Islet precursor cell (in vitro differentiated cells): ENCODE results near the gene ITIH3.

Experiments used
- DNase-seq: peaks from one replicate; pipeline ENCODE4 v3.0.0-alpha.2; 2018

ITIH3 gene

GRCh38 chr3:52795298-52795900 is 803 bp downstream of the ITIH3 start:
- DNase-seq: no peak

GRCh38 chr3:52796411-52796810 is 1.8 kb downstream of the ITIH3 start:
- DNase-seq: no peak

GRCh38 chr3:52798376-52798977 is 3.9 kb downstream of the ITIH3 start:
- no peak for DNase-seq

GRCh38 chr3:52798978-52799476 is 4.4 kb downstream of the ITIH3 start:
- DNase-seq: peak; percentile 73

- DNase-seq: no peak
Measured at GRCh38 chr3:52800079-52800478, 5.5 kb downstream of the ITIH3 start.

GRCh38 chr3:52801839-52802238 is 7.2 kb downstream of the ITIH3 start:
- DNase-seq: no peak

- no peak for DNase-seq
Measured at GRCh38 chr3:52805270-52806039, 10.9 kb downstream of the ITIH3 start.

- no peak for DNase-seq
Measured at GRCh38 chr3:52809149-52809548, 14.6 kb downstream of the ITIH3 start.

GRCh38 chr3:52809662-52810377 is 15.2 kb downstream of the ITIH3 start:
- no peak for DNase-seq

GRCh38 chr3:52810923-52811322 is 16.3 kb downstream of the ITIH3 start:
- no peak for DNase-seq

GRCh38 chr3:52811452-52812011 is 16.9 kb downstream of the ITIH3 start:
- DNase-seq: no peak

GRCh38 chr3:52813810-52814209 is 19.2 kb downstream of the ITIH3 start:
- DNase-seq: no peak

GRCh38 chr3:52816199-52816598 is 21.6 kb downstream of the ITIH3 start:
- DNase-seq: no peak

- DNase-seq: no peak
Measured at GRCh38 chr3:52816654-52817053, 22.1 kb downstream of the ITIH3 start.

- no peak for DNase-seq
Measured at GRCh38 chr3:52817221-52817620, 22.6 kb downstream of the ITIH3 start.

- no peak for DNase-seq
Measured at GRCh38 chr3:52817860-52818259, 23.3 kb downstream of the ITIH3 start.

- DNase-seq: no peak
Measured at GRCh38 chr3:52819936-52820335, 25.3 kb downstream of the ITIH3 start.

- peak; percentile 74 for DNase-seq
Measured at GRCh38 chr3:52820736-52821135, 26.1 kb downstream of the ITIH3 start.

- DNase-seq: no peak
Measured at GRCh38 chr3:52822363-52822762, 27.8 kb downstream of the ITIH3 start.

GRCh38 chr3:52824037-52824436 is 29.4 kb downstream of the ITIH3 start:
- no peak for DNase-seq

- DNase-seq: no peak
Measured at GRCh38 chr3:52827441-52827840, 32.8 kb downstream of the ITIH3 start.

- no peak for DNase-seq
Measured at GRCh38 chr3:52827866-52828376, 33.3 kb downstream of the ITIH3 start.

- no peak for DNase-seq
Measured at GRCh38 chr3:52829482-52829881, 34.9 kb downstream of the ITIH3 start.
